DND-41 (cell line): ENCODE measurements around the gene KRT7.

Experiments used
- ATAC-seq: fragments of 200-7000 bp; cut with Tn5 transposase; 3 replicates; pipeline ENCODE4 v1.9.1; 2021; ENCODE audit warnings: low read depth; ENCODE audit not compliant: insufficient read depth
- DNase-seq: peaks from one replicate; pipeline ENCODE4 v3.0.0-alpha.2; 2020
- H2AFZ ChIP-seq: 2 replicates; pipeline ENCODE4 v1.6.0; 2012; ENCODE audit warnings: low read depth, low read length
- H3K27ac ChIP-seq: 2 replicates; pipeline ENCODE4 v1.5.1; 2012; ENCODE audit warnings: low read length, inconsistent platforms
- H3K27me3 ChIP-seq: fragments of 200-600 bp; sonication (generic); 2 replicates; pipeline ENCODE4 v1.6.0; 2012; ENCODE audit warnings: low read length, mild to moderate bottlenecking, inconsistent platforms; ENCODE audit not compliant: insufficient read depth, poor library complexity
- H3K36me3 ChIP-seq: 2 replicates; pipeline ENCODE4 v1.5.1; 2012; ENCODE audit warnings: low read length, inconsistent platforms; ENCODE audit not compliant: insufficient read depth
- H3K4me1 ChIP-seq: 2 replicates; pipeline ENCODE4 v1.5.1; 2012; ENCODE audit warnings: mild to moderate bottlenecking, low read length; ENCODE audit not compliant: insufficient read depth
- H3K4me2 ChIP-seq: 2 replicates; pipeline ENCODE4 v1.6.0; 2012; ENCODE audit warnings: mild to moderate bottlenecking, moderate library complexity, low read length, inconsistent platforms; ENCODE audit not compliant: insufficient read depth
- H3K4me3 ChIP-seq, 2 experiments: fragments of 200-600 bp in 1 of 2; shearing (Covaris generic) in 1 of 2; 2 replicates each; pipeline ENCODE4 v1.5.1; 2012 to 2016; ENCODE audit warnings: inconsistent platforms in 2 of 2, low read length in 2 of 2, mild to moderate bottlenecking in 2 of 2, low read depth in 1 of 2, moderate library complexity in 1 of 2
- H3K79me2 ChIP-seq: 2 replicates; pipeline ENCODE4 v1.6.0; 2012; ENCODE audit warnings: low read length, inconsistent platforms; ENCODE audit not compliant: insufficient read depth
- H3K9ac ChIP-seq: 2 replicates; pipeline ENCODE4 v1.6.0; 2012; ENCODE audit warnings: low read depth, mild to moderate bottlenecking, inconsistent platforms, low read length, moderate library complexity
- H3K9me3 ChIP-seq: 2 replicates; pipeline ENCODE4 v1.5.1; 2012; ENCODE audit warnings: low read length, moderate library complexity, mild to moderate bottlenecking, inconsistent platforms; ENCODE audit not compliant: insufficient read depth, severe bottlenecking
- H4K20me1 ChIP-seq: 2 replicates; pipeline ENCODE4 v1.6.0; 2012; ENCODE audit warnings: low read length; ENCODE audit not compliant: insufficient read depth
- CTCF ChIP-seq: IDR thresholded peaks from 2 replicates; pipeline ENCODE4 v1.5.1; 2012; ENCODE audit warnings: borderline replicate concordance, low read length, moderate library complexity, mild to moderate bottlenecking; ENCODE audit not compliant: poor library complexity, severe bottlenecking; ENCODE audit errors: extremely low read depth
- EZH2 ChIP-seq: IDR thresholded peaks from 3 replicates; pipeline ENCODE4 v1.6.1; 2012; ENCODE audit warnings: borderline replicate concordance, low read depth, mild to moderate bottlenecking, moderate library complexity, low read length, inconsistent platforms; ENCODE audit not compliant: severe bottlenecking

KRT7 gene

GRCh38 chr12:52231305-52232202, 1.5 kb upstream of the KRT7 start:
- Histone ChIP-seq H3K4me2 (no peak overlapping the region), H4K20me1 (peaks cover 3% of the 10 kb centered on the region; the same call in 1 of the 2 replicates), H3K36me3 (no peaks in the 10 kb centered on the region), H2AFZ (no peak overlapping the region), H3K4me1 (no peaks in the 10 kb centered on the region), H3K27ac (no peak overlapping the region), H3K4me3 (no peak overlapping the region), H3K9me3 (no peaks in the 10 kb centered on the region), H3K9ac (no peak overlapping the region), H3K79me2 (no peaks in the 10 kb centered on the region), H3K27me3 (no peaks in the 10 kb centered on the region)
- ATAC-seq (no peak), DNase-seq (no peak)
- no peak for TF ChIP-seq EZH2
- TF ChIP-seq CTCF = no peak

GRCh38 chr12:52232203-52232673, 805 bp upstream of the KRT7 start:
- no peak overlapping the region for H3K4me2 ChIP-seq
- H3K9me3 ChIP-seq = no peaks in the 10 kb centered on the region
- H3K9ac ChIP-seq = no peak overlapping the region
- TF ChIP-seq CTCF (no peak), EZH2 (no peak)
- H4K20me1 ChIP-seq = peaks cover 3% of the 10 kb centered on the region; the same call in 1 of the 2 replicates
- no peaks in the 10 kb centered on the region for H3K36me3 ChIP-seq
- no peaks in the 10 kb centered on the region for H3K27me3 ChIP-seq
- H2AFZ ChIP-seq = no peak overlapping the region
- DNase-seq = no peak
- no peak overlapping the region for H3K27ac ChIP-seq
- H3K4me1 ChIP-seq = no peaks in the 10 kb centered on the region
- no peak overlapping the region for H3K4me3 ChIP-seq
- no peak for ATAC-seq
- no peaks in the 10 kb centered on the region for H3K79me2 ChIP-seq

GRCh38 chr12:52233462-52234207, 592 bp downstream of the KRT7 start:
- H3K4me2 ChIP-seq = no peak overlapping the region
- no peak overlapping the region for H3K9ac ChIP-seq
- no peak overlapping the region for H3K27ac ChIP-seq
- H3K27me3 ChIP-seq = no peaks in the 10 kb centered on the region
- TF ChIP-seq CTCF (no peak), EZH2 (no peak)
- peaks cover 3% of the 10 kb centered on the region; the same call in 1 of the 2 replicates for H4K20me1 ChIP-seq
- H3K79me2 ChIP-seq = no peaks in the 10 kb centered on the region
- DNase-seq (no peak), ATAC-seq (no peak)
- no peak overlapping the region for H2AFZ ChIP-seq
- H3K36me3 ChIP-seq = no peaks in the 10 kb centered on the region
- no peak overlapping the region for H3K4me3 ChIP-seq
- H3K4me1 ChIP-seq = no peaks in the 10 kb centered on the region
- no peaks in the 10 kb centered on the region for H3K9me3 ChIP-seq
